PC-3 (cell line): ENCODE results near the gene TUBB. TPM values are rescaled to one million over a fixed set of nuclear protein-coding genes. Genes with fewer than 3 reads are reported as not detected.

Experiments
- ATAC-seq: fragments of 200-7000 bp; cut with Tn5 transposase; 2 replicates; pipeline ENCODE4 v1.9.1; 2020; ENCODE audit warnings: mild to moderate bottlenecking, moderate library complexity
- BruUV-seq: library from RNA; stranded (reverse); fragments of 400-500 nt; replicated peaks from 2 replicates; lab custom pipeline; 2021; lab: Mats Ljungman, UMichigan
- CTCF ChIA-PET: fragments of 300-600 bp; sonication (Branson Sonifier 250); formaldehyde crosslinking; loops from one replicate; lab custom pipeline; 2022; ENCODE audit warnings: antibody characterized with exemption; lab: Charles Lee
- POLR2A ChIA-PET: fragments of 300-600 bp; sonication (Branson Sonifier 250); formaldehyde crosslinking; loops from one replicate; lab custom pipeline; 2022; ENCODE audit warnings: antibody characterized with exemption; ENCODE audit not compliant: unreplicated experiment; lab: Charles Lee
- DNase-seq: peaks from one replicate; pipeline ENCODE4 v3.0.0-alpha.2; 2015
- H2AFZ ChIP-seq: fragments of 300-600 bp; sonication (generic); 2 replicates; pipeline ENCODE4 v1.6.0; 2016; ENCODE audit warnings: antibody characterized with exemption, low read length
- H3F3A ChIP-seq: fragments of 300-600 bp; sonication (generic); one replicate; pipeline ENCODE4 v1.6.0; 2017; ENCODE audit warnings: antibody characterized with exemption, low read length, control low read depth, mild to moderate bottlenecking; ENCODE audit not compliant: unreplicated experiment
- H3K27ac ChIP-seq: fragments of 300-600 bp; sonication (generic); 2 replicates; pipeline ENCODE4 v1.5.1; 2016; ENCODE audit warnings: mild to moderate bottlenecking, low read length
- H3K27me3 ChIP-seq: fragments of 300-600 bp; sonication (generic); 2 replicates; pipeline ENCODE4 v1.6.1; 2016; ENCODE audit warnings: low read length, mixed read lengths
- H3K36me3 ChIP-seq: fragments of 300-600 bp; sonication (generic); 2 replicates; pipeline ENCODE4 v1.6.1; 2016; ENCODE audit warnings: low read depth, mixed run types, low read length, mixed read lengths
- H3K4me1 ChIP-seq: fragments of 300-600 bp; sonication (generic); 2 replicates; pipeline ENCODE4 v1.5.1; 2016; ENCODE audit warnings: low read length; ENCODE audit not compliant: insufficient read depth
- H3K4me2 ChIP-seq: fragments of 300-600 bp; sonication (generic); 2 replicates; pipeline ENCODE4 v1.6.0; 2016; ENCODE audit warnings: low read length
- H3K4me3 ChIP-seq: fragments of 300-600 bp; sonication (generic); 2 replicates; pipeline ENCODE4 v1.5.1; 2016; ENCODE audit warnings: mild to moderate bottlenecking, low read length, mixed read lengths
- H3K79me2 ChIP-seq: fragments of 300-600 bp; sonication (generic); 2 replicates; pipeline ENCODE4 v1.6.1; 2017; ENCODE audit warnings: low read length, mixed read lengths
- H3K9ac ChIP-seq: fragments of 300-600 bp; sonication (generic); 2 replicates; pipeline ENCODE4 v1.6.0; 2016; ENCODE audit warnings: mild to moderate bottlenecking, low read length
- H3K9me2 ChIP-seq: fragments of 300-600 bp; sonication (generic); replicated peaks from 2 replicates; pipeline ENCODE4 v1.6.1; 2016; ENCODE audit warnings: mixed run types, low read length, mixed read lengths
- H3K9me3 ChIP-seq: fragments of 300-600 bp; sonication (generic); 2 replicates; pipeline ENCODE4 v1.6.1; 2016; ENCODE audit warnings: low read length, mixed read lengths
- H4K20me1 ChIP-seq: fragments of 300-600 bp; sonication (generic); 2 replicates; pipeline ENCODE4 v1.6.1; 2016; ENCODE audit warnings: low read length, mixed read lengths
- CTCF ChIP-seq: fragments of 300-600 bp; sonication (generic); conservative IDR thresholded peaks from 2 replicates; pipeline ENCODE4 v1.5.1; 2017; ENCODE audit warnings: antibody characterized with exemption, low read depth, mild to moderate bottlenecking, low read length
- EZH2 ChIP-seq: fragments of 300-600 bp; sonication (generic); IDR thresholded peaks from one replicate; pipeline ENCODE4 v1.6.1; 2017; ENCODE audit warnings: antibody characterized with exemption, mild to moderate bottlenecking, low read length; ENCODE audit not compliant: unreplicated experiment
- EZH2phosphoT487 ChIP-seq: fragments of 300-600 bp; sonication (generic); IDR thresholded peaks from 2 replicates; pipeline ENCODE4 v1.6.1; 2018; ENCODE audit warnings: mild to moderate bottlenecking, antibody characterized with exemption, low read length, borderline replicate concordance
- intact Hi-C: fragments of 100-400 bp; cut with micrococcal nuclease; formaldehyde crosslinking; loops from 2 replicates; pipeline ENCODE4 v1.9.0; 2023
- total RNA-seq: library from RNA; depleted of rRNA; stranded (reverse); fragments of >200 nt; gene quantifications from 2 replicates; pipeline ENCODE4 v1.2.3, GENCODE V29; 2014

TUBB gene
- total RNA-seq, 1 experiment from 2014 or later, result 1,398 TPM

GRCh38 chr6:30686009-30686907 is 33.9 kb upstream of the TUBB start, which contains the start of gene PPP1R18:
Gene PPP1R18 (minus strand): TSS chr6:30686645. CDS start chr6:30686018, 627 bp downstream.
- Histone ChIP-seq H3K9me3 (no peaks in the 10 kb centered on the region), H3K9ac (peak within 1 kb of the TSS; percentile 98), H3K27me3 (no peaks in the 10 kb centered on the region), H3K4me1 (peaks cover 71% of the 10 kb centered on the region), H3F3A (no peaks in the 10 kb centered on the region), H3K27ac (peak within 1 kb of the TSS; percentile 96), H3K36me3 (no peaks in the 10 kb centered on the region), H2AFZ (peak within 1 kb of the TSS; percentile 86), H3K4me3 (peak within 1 kb of the TSS; percentile 97), H3K9me2 (no peaks in the 10 kb centered on the region), H3K4me2 (peak within 1 kb of the TSS; percentile 87), H3K79me2 (peaks cover 84% of the 10 kb centered on the region), H4K20me1 (no peaks in the 10 kb centered on the region)
- TF ChIP-seq CTCF (no peak), EZH2phosphoT487 (no peak)
- BruUV-seq, result TSS peak; percentile 50
- ATAC-seq, result peak; percentile 9
- peak; percentile 72 for DNase-seq
- ChIA-PET POLR2A (no interaction called here), CTCF (no interaction called here)
- intact Hi-C loops, result loop anchor here (5.0 kb wide), 1 partner anchor 136 kb away; no protein-coding TSS in a partner anchor

- Histone ChIP-seq H3K9me3 (no peaks in the 10 kb centered on the region), H3K9me2 (no peaks in the 10 kb centered on the region), H2AFZ (peak overlapping the region; percentile 86), H3K79me2 (peaks cover 76% of the 10 kb centered on the region), H3K4me1 (peaks cover 66% of the 10 kb centered on the region), H3K36me3 (no peaks in the 10 kb centered on the region), H3K9ac (peak overlapping the region; percentile 98), H3K27ac (peak overlapping the region; percentile 96), H3K4me3 (peak overlapping the region; percentile 97), H3F3A (no peaks in the 10 kb centered on the region), H3K4me2 (peak overlapping the region; percentile 87), H3K27me3 (no peaks in the 10 kb centered on the region), H4K20me1 (no peaks in the 10 kb centered on the region)
- DNase-seq (peak; percentile 96), ATAC-seq (peak; percentile 58)
- BruUV-seq, result no TSS peak
- POLR2A ChIA-PET, result interaction anchor here (0.5 to 1.1 kb wide), 3 partner anchors 30 to 219 kb away, joined by 3 to 7 read pairs (median 4); partner anchors contain the start of gene MDC1
- TF ChIP-seq EZH2 (no peak), CTCF (no peak), EZH2phosphoT487 (no peak)
- intact Hi-C loops, result loop anchor here (1.0 to 5.0 kb wide), 2 partner anchors 30 to 135 kb away; partner anchors contain the start of gene MDC1
- CTCF ChIA-PET, result interaction anchor here (0.5 to 1.6 kb wide), 3 partner anchors 8 to 386 kb away, joined by 3 to 4 read pairs (median 3); partner anchors contain the start of gene MDC1
Measured at GRCh38 chr6:30686908-30687658, 33.1 kb upstream of the TUBB start.
